KOPT-K1 (cell line): ENCODE measurements around the gene SAT2.
"Not testable (repeated sequence)": the region's sequence is repeated elsewhere in the genome, so short reads cannot be mapped to it uniquely, and the experiment has no call there.

Source experiments
- H3K27ac ChIP-seq: fragments of 200-600 bp; sonication (generic); 2 replicates; pipeline ENCODE4 v1.5.1; 2016; ENCODE audit warnings: antibody characterized with exemption, mild to moderate bottlenecking, low read depth, low read length; ENCODE audit not compliant: poor library complexity, severe bottlenecking
- H3K36me3 ChIP-seq: fragments of 200-600 bp; sonication (generic); 2 replicates; pipeline ENCODE4 v1.5.1; 2017; ENCODE audit warnings: antibody characterized with exemption, mild to moderate bottlenecking, low read length, moderate library complexity; ENCODE audit not compliant: insufficient read depth
- H3K9me3 ChIP-seq: fragments of 200-600 bp; sonication (generic); 2 replicates; pipeline ENCODE4 v1.5.1; 2017; ENCODE audit warnings: antibody characterized with exemption, low read length, mild to moderate bottlenecking; ENCODE audit not compliant: insufficient read depth, poor library complexity, severe bottlenecking

SAT2 gene

DNA sequence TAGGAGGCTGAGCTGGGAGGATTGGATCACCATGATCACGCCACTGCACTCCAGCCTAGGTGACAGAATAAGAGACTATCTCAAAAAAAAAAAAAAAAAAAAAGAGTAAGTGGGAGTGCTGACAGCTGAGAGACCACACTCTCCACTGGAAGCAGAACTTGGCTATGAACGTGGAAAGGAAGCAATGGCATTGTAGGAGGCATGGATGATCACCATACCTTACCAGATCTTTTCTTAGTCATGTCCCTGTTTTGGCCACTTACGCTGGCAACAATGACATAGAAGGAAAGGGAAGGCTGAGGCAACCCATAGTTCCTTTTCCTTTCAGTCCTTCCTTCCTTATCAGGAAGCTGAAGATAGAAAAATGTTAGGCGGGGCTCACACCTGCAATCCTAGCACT, 19.4 kb upstream of the SAT2 start:
- H3K9me3 ChIP-seq, result no peaks in the 10 kb centered on the region
- no peaks in the 10 kb centered on the region for H3K36me3 ChIP-seq
- H3K27ac ChIP-seq, result no peak overlapping the region

DNA sequence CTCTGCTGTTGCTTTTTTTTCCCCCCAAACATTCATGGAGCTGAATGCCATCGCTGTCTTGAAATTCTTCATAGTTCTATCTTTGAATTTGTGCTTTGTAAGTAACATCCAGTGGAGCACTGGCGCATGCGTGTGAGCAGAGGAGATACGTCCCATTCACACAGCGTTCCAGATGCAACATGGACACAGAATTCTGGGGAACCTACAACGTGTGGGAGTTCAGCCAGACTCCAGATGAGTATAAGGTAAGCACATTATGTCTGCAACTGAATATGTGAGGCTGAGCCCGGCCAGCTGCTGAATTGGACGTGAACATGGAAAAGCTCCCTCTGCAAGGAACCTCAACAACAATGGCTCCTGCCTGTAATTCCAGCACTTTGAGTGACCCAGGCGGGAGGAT, 18.8 kb upstream of the SAT2 start:
- Histone ChIP-seq H3K27ac (no peak overlapping the region), H3K9me3 (no peaks in the 10 kb centered on the region)

DNA sequence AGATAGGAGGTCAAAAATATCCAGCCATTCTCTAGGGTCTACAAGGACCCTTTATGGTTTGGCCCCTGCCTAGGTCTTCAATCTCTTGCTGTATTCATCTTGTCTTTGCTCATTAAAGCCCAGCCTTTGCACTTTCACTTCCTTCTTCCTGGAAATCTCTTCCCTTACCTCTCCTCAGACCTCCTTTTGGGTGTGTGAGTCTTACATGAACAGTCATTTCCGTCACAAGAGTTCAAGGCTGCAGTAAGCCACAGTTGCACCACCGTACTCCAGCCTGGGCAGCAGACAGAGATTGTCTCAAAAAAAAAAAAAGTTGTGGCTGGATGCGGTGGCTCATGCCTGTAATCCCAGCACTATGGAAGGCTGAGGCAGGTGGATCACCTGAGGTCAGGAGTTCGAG, 17.2 kb upstream of the SAT2 start:
- Histone ChIP-seq H3K36me3 (no peaks in the 10 kb centered on the region), H3K27ac (no peak overlapping the region), H3K9me3 (no peaks in the 10 kb centered on the region)

More for the DNA sequence above, 18.8 kb upstream of the SAT2 start:
- no peaks in the 10 kb centered on the region for H3K36me3 ChIP-seq

DNA sequence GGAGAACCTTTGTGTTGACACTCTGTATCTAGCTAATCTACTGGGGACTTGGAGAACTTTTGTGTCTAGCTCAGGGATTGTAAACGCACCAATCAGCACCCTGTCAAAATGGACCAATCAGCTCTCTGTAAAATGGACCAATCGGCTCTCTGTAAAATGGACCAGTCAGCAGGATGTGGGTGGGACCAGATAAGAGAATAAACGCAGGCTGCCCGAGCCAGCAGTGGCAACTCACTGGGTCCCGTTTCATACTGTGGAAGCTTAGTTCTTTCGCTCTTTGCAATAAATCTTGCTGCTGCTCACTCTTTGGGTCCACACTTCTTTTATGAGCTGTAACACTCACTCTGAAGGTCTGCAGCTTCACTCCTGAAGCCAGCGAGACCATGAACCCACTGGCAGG, 14.0 kb upstream of the SAT2 start:
- H3K27ac ChIP-seq, result not testable (repeated sequence)

DNA sequence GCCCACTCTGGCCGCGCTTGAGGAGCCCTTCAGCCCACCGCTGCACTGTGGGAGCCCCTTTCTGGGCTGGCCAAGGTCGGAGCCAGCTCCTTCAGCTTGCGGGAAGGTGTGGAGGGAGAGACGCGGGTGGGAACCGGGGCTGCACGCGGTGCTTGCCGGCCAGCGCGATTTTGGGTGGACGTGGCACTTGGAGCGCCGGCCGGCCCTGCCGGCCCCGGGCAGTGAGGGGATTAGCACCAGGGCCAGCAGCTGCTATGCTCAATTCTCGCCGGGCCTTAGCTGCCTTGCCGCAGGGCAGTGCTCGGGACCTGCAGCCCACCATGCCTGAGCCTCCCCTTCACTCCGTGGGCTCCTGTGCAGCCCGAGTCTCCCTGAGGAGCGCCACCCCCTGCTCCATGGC, 13.2 kb upstream of the SAT2 start:
- no peak overlapping the region for H3K27ac ChIP-seq
- no peaks in the 10 kb centered on the region for H3K36me3 ChIP-seq
- no peaks in the 10 kb centered on the region for H3K9me3 ChIP-seq

More for the DNA sequence above, 14.0 kb upstream of the SAT2 start:
- H3K36me3 ChIP-seq, H3K9me3 ChIP-seq: not testable (repeated sequence)

DNA sequence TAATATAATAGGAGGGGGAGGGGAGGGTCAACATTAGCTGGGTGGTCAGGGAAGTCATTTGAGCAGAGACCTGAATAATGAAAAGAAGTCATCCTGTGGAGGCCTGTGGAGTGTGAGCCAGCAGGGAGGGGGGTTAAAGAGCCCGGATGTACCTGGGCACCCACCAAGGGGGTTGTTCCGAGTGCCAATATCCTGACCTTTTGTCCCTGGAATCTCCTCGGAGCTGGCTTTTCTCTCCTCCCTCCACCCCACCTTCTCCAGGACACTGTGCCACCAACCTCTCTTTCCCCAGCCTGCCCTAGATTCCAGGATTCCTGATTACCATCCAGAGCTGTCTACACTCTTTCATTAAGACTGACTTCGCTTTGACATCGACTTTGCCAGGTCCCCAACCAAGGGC, 8.5 kb upstream of the SAT2 start:
- no peaks in the 10 kb centered on the region for H3K9me3 ChIP-seq
- no peak overlapping the region for H3K27ac ChIP-seq
- H3K36me3 ChIP-seq, result no peaks in the 10 kb centered on the region

DNA sequence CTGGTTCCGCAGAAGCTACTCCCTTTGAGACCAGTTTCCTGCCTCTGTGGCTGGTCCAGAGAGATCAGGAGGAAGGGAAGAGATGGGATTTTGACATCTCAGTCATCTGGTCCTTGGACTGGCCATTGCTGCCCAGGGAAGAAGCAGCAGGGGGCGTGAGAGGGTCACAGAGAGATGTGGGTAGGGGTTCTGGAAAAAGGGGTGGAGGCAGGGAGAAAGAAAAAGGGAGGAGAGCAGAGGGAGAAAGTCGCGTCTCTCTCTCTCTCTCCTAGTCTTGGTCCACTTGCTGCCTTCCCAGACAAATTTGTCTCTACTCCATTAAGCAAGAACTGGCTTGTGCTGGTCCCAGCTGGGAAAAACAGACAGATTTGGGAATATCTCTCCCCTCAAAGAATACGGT, 6.8 kb upstream of the SAT2 start:
- H3K36me3 ChIP-seq, result no peaks in the 10 kb centered on the region
- H3K9me3 ChIP-seq, result no peaks in the 10 kb centered on the region

DNA sequence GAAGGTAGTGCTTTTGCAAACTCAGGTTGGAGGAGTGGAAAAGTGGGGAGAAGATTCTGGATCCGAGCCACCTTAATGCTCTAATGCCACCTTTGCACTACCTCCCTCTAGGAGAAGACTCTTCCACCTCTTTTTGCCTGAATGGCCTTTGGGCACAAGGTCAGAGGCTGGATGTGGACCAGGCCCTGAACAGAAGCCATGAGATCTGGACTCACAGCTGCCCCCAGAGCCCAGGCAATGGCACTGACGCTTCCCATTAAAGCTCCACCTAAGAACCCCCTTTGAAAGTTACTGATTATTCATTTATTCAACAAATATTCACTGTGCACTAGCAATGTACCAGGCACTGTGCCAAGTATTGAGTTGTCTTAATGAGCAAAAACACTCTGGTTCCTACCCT, 5.5 kb upstream of the SAT2 start:
- Histone ChIP-seq H3K27ac (no peak overlapping the region), H3K36me3 (no peaks in the 10 kb centered on the region), H3K9me3 (no peaks in the 10 kb centered on the region)

More for the DNA sequence above, 6.8 kb upstream of the SAT2 start:
- H3K27ac ChIP-seq, result no peak overlapping the region

DNA sequence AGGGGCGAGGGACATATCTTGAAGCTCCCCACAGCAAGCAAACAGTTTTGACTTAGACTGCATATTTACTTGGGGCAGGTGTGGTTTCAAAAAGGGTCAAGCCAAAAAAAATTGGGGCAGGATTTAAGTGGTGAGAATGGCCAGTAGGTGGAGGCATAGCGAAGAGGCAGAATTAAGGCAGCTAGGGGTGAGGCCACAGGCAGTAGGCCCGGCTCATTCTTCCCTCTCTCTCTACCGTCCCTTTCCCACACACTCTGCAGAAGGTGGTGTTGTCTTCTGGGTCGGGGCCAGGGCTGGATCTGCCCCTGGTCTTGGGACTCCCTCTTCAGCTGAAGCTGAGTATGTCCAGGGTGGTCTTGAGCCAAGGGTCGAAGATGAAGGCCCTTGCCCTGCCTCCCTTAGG, 4.9 kb upstream of the SAT2 start:
- H3K27ac ChIP-seq, result no peak overlapping the region
- no peaks in the 10 kb centered on the region for H3K36me3 ChIP-seq
- H3K9me3 ChIP-seq, result no peaks in the 10 kb centered on the region

DNA sequence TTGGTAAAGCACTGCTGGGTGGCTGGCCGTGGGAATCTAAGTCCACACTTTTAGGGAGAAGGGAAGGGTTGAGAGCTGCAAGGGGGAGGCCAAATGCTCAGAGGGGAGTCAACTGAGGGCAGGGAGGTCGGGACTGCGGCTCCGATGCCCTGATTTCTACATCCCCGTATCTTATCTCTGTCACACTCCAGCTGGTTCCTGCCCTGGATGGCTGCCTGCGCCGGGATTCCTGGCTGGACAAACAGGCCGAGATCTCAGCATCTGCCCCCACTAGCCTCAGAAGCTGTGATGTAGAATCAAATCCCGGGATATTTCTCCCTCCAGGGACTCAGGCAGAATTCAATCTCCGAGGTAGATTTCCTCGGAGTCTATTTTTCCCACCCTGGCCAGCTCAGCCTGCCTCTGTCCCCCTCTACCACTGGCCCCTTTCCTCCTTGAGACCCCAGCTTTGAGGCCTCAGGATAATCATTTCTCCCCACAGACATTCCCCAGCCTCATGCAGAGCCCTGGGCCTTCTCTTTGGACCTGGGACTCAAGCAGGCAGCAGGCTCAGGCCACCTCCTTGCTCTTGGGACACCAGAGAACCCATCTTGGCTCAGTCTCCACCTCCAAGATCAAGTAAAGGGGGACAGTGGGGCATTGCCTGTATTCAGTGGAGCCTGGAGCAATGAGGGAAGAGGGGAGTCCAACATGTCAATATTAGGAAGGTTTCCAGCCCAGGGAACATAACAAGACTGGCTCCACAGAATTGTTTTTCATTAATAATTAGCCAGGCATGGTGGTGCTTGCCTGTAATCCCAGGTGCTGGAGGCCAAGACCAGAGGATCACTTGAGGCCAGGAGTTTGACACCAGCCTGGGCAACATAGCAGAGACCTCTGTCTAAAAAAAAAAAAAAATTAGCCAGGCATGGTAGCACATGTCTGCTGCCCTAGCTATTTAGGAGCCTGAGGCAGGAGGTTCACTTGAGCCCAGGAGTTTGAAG, 4.1 kb upstream of the SAT2 start:
- Histone ChIP-seq H3K9me3 (no peaks in the 10 kb centered on the region), H3K27ac (no peak overlapping the region), H3K36me3 (no peaks in the 10 kb centered on the region)

DNA sequence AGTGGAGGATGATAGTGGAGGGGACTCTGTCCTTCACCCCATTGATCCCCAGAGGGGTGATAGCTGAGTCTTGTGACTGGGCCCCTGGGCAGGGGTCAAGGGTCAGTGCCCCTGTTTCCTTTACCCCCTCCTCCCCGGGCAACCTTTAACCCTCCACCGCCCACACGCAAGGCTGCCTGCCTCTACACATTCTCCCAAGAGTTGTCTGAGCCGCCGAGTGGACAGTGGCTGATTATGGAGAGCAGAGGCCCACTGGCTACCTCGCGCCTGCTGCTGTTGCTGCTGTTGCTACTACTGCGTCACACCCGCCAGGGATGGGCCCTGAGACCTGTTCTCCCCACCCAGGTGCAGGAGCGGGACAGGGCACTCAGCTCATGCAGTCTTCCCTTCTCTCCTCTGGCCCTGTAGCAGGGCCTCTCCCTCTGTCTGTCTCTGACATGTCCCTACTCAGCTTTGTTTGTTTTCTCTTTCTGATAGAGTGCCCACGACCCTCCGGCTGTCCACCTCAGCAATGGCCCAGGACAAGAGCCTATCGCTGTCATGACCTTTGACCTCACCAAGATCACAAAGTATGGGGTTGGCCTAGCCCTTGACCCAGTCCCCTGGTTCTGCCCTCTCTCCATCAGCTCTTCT, 2.4 kb upstream of the SAT2 start, which contains the start of gene SHBG:
Gene SHBG, plus strand, starts transcription at position 197 of the 633 bp plus-strand sequence. Its CDS starts 38 bp downstream, at position 235.
- Histone ChIP-seq H3K36me3 (no peaks in the 10 kb centered on the region), H3K27ac (no peak within 1 kb of the TSS), H3K9me3 (no peaks in the 10 kb centered on the region)

DNA sequence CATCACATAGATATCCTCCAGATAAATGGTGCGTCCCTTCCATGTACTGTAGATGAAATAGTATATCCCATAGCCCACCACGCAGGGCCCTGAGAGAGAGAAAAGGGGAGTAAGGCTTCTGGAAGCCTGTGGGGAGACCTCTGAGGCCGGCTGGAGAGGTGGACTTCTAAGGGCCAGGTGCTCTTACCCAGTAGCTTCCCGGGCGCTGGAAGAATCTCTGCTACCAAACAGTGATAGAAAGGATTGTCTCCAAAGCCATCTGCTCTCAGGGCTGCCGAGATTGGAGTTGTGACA, 718 bp downstream of the SAT2 start:
- Histone ChIP-seq H3K9me3 (no peaks in the 10 kb centered on the region), H3K27ac (no peak overlapping the region), H3K36me3 (no peaks in the 10 kb centered on the region)

DNA sequence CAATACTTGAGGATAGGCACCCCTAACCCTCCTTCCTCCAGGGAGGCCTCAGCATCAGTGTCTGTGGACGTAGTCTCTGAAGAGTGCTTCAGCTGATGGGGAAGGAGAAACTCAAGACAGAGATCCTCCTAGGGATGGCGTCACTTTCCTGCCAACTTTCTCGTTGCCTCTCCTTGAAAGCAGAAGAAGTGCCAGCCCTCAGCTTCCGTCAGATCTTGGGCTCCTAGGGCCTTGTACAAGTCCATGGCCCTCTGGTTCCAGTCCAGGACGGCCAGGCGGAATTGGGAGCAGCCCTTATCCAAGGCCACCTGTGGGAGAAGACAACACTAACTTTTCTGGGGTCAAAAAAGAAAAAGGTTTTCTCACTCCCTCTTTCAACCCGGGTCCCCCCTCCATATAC, 1.3 kb downstream of the SAT2 start:
- Histone ChIP-seq H3K27ac (no peak overlapping the region), H3K9me3 (no peaks in the 10 kb centered on the region), H3K36me3 (no peaks in the 10 kb centered on the region)

DNA sequence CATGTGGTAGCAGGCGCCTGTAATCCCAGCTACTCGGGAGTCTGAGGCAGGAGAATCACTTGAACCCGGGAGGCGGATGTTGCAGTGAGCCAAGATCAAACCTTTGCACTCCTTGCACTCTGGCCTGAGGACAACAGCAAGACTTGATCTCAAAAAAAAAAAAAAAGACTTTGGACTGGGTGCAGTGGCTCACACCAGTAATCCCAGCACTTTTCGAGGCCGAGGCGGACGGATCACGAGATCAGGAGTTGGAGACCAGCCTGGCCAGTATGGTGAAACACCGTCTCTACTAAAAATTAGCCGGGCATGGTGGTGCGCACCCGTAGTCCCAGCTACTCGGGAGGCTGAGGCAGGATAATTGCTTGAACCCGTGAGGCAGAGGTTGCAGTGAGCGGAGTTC, 1.9 kb downstream of the SAT2 start:
- not testable (repeated sequence) for H3K9me3 ChIP-seq, H3K27ac ChIP-seq, H3K36me3 ChIP-seq

DNA sequence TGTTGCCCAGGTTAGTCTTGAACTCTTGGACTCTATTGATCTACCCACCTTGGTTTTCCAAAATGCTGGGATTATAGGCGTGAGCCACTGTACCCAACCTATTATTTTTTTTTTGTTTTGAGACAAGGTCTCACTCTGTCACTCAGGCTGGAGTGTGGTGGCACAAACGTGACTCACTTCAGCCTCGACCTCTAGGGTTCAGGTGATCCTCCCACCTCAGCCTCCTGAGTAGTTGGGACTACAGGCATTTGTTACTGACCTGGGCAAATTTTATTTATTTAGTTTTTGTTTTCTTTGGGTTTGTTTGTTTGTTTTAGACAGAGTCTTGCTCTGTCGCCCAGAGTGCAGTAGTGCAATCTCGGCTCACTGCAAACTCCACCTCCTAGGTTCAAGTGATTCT, 4.0 kb downstream of the SAT2 start:
- Histone ChIP-seq H3K36me3 (no peaks in the 10 kb centered on the region), H3K27ac (no peak overlapping the region), H3K9me3 (no peaks in the 10 kb centered on the region)

DNA sequence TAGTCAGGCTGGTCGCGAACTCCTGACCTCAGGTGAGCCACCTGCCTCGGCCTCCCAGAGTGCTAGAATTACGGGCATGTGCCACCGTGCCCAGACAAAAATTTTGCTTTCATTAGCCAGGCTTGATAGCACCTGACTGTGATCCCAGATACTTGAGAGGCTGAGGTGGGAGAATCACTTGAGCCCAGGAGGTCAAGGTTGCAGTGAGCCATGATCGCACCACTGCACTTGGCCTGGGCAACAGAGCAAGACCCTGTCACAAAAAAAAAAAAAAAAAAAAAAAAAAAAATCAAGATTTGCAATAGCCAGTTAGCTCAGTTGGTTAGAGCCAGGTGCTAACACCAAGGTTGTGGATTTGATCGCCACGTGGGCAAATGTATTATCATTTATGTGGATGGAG, 6.8 kb downstream of the SAT2 start:
- Histone ChIP-seq H3K36me3 (no peaks in the 10 kb centered on the region), H3K9me3 (no peaks in the 10 kb centered on the region), H3K27ac (no peak overlapping the region)
